ENCODE results near the gene MXRA7.

DNA sequence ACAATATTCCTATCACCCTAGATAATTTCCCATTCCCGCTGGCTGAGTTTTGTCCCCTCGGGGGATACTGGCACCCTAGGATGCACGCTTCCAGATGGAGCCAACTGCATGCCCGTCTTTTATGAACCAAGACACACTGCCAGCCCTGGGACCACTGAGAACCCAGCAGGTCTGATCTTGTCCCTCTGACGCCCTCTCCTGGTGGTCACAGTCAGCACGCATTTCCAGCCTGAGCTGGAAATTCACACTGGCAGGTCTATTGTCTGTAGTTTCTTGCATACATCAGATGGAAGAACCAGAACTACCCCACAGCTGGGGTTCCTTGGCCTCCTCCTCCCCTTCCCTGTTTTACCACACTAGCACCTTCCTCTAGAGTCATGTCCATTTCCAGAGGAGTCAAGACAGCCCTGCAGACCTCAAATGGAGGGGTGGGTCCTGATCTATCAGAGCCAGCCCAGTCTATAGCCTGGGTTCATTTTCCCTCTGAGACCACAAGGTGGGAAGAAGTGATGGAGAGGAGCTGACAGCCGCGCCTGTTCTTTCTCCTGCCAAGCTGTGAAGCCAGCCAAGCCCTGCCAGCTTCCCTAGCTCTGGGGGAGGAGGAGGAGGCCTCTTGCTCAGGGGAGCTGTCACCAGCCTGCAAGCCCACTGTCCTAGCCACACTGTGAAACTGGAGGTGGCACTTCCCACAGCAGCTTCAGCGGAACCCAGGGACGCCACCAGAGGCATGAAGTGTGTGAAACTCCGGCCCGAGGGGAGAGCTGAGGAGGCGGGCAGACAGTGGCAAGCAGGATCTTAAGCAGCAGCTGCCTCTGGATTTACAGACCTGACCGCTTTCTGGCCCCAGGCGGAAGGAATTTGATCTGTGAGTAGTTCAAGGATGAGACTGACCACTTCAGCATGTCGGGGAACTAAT, 29.3 kb downstream of the MXRA7 start:
- no peak for TF ChIP-seq POLR2A (IDR thresholded peaks at IDR 0.05)
- TF ChIP-seq, protein P1, sequence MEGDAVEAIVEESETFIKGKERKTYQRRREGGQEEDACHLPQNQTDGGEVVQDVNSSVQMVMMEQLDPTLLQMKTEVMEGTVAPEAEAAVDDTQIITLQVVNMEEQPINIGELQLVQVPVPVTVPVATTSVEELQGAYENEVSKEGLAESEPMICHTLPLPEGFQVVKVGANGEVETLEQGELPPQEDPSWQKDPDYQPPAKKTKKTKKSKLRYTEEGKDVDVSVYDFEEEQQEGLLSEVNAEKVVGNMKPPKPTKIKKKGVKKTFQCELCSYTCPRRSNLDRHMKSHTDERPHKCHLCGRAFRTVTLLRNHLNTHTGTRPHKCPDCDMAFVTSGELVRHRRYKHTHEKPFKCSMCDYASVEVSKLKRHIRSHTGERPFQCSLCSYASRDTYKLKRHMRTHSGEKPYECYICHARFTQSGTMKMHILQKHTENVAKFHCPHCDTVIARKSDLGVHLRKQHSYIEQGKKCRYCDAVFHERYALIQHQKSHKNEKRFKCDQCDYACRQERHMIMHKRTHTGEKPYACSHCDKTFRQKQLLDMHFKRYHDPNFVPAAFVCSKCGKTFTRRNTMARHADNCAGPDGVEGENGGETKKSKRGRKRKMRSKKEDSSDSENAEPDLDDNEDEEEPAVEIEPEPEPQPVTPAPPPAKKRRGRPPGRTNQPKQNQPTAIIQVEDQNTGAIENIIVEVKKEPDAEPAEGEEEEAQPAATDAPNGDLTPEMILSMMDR (IDR thresholded peaks at IDR 0.05) = peak; percentile 50 to 67 (median 65)
